Stimulated activated CD4-positive, alpha-beta T cell treated with anti-CD3 and anti-CD28 coated beads, Interleukin-2, amount 100 ng/mL, for 24 hours (primary cell): ENCODE results near the gene CES4A.
"Not testable (repeated sequence)": the region's sequence is repeated elsewhere in the genome, so short reads cannot be mapped to it uniquely, and the experiment has no call there.

Source experiments
- DNase-seq, 2 donors: peaks; one replicate each; pipeline ENCODE4 v3.0.0-alpha.2; 2020

Gene CES4A

DNA sequence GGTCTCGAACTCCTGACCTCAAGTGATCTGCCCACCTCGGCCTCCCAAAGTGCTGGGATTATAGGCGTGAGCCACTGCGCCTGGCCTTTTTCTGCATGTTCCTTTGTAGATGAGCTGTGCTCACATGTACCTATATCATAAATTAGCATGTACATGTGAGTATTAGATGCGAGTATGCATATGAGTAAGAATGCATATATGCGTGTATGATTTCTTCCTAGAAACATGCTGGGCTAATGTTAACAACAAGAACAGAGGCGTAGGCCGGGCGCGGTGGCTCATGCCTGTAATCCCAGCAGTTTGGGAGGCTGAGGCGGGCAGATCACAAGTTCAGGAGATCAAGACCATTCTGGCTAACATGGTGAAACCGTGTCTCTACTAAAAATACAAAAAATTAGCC, 5.2 kb downstream of the CES4A start:
- DNase-seq = not testable (repeated sequence)

DNA sequence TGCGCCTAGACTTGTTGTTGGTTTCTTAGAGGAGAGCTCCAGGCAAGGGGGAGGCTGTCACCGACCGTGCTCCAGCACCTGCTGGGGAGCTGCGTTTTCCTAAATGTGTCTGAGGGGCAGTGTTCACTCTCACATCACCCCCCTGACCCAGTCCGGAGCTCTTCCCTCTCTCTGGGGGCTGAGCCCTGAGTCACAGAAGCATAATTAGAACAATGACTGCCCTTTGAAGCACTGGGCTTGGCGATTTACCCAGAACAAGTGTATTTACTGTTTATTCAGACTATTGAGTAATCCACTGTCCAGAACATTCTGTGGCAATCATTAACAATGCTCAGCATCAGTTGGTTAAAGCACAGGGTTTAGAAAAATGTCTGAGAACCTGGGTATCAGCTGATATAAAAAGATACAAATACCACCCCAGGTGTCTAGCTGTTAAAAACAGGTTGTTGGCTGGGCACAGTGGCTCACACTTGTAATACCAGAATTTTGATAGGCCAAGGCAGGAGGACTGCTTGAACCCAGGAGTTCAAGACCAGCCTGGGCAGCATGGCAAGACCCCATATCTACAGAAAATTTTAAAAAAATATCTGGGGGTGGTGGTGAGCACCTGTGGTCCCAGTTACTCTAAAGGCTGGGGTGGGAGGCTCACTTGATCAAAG, 8.1 kb downstream of the CES4A start:
- DNase-seq = no peak

DNA sequence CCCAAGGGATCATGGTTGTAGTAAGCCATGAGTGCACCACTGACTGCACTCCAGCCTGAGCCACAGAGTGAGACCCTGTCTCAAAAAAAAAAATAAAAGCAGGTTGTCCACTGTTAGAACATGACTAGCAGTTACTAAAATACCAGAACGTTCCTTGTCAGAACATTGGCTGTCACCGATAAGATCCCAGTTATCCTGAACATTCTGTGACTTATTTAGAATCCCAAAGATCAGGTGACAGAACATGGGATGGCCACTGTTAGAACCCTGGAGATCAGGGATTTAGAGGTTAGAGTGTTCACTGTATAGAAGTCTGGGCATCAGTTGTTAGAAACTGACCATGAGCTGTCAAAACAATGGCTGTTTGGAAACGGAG, 8.6 kb downstream of the CES4A start:
- no peak for DNase-seq

DNA sequence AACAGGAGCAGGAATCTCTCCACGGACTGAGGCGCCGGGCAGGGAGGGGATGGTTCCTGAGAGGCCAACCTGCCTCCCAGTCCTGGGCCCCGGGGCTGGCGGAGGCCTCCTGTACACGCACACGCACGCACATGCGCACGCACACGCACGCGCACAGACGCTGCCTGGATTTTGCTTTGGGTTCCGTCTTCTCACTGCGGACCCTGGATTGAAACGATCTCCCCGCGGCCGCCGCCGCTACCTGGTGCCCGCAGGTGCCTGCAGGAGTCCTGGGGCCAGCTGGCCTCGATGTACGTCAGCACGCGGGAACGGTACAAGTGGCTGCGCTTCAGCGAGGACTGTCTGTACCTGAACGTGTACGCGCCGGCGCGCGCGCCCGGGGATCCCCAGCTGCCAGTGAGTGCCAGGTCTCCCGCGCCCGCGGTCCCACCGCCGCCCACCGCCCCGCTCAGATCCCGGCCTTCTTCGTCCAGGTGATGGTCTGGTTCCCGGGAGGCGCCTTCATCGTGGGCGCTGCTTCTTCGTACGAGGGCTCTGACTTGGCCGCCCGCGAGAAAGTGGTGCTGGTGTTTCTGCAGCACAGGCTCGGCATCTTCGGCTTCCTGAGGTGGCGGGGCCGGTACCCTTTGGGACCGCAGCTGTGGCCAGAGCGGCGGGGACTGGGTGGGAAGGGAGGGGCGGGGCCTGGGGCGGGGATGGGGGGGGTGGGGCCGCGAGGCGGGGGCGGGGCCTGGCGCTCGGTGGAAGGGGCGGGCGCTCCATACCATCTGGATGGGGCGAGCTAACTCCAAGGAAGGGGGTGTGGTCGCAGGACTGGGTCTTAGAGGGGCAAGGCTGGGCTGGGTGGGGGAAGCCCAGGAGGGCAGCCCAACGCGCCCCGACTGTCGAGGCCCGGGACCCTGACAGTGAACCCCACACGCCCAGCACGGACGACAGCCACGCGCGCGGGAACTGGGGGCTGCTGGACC, 12.3 kb downstream of the CES4A start:
- DNase-seq = peak; percentile 56 to 68

DNA sequence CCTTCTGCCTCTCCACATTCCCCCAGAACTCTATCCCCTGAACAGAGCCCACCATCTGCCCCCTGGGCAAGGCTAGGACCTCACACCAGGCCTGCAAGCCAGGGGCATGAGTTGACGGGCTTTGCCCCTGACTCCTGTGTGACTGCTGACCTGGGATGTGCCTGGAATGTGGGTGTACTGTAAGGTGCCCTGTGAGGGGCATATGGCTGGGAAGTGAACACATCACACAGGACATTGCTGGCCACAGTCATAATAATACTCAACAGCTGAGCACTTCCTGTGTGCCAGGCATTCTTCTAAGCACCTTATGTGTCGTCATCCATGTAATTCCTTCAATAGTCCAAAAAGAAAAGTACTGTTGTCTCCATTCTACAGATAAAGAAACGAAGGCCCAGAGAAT, 13.3 kb downstream of the CES4A start:
- no peak for DNase-seq

DNA sequence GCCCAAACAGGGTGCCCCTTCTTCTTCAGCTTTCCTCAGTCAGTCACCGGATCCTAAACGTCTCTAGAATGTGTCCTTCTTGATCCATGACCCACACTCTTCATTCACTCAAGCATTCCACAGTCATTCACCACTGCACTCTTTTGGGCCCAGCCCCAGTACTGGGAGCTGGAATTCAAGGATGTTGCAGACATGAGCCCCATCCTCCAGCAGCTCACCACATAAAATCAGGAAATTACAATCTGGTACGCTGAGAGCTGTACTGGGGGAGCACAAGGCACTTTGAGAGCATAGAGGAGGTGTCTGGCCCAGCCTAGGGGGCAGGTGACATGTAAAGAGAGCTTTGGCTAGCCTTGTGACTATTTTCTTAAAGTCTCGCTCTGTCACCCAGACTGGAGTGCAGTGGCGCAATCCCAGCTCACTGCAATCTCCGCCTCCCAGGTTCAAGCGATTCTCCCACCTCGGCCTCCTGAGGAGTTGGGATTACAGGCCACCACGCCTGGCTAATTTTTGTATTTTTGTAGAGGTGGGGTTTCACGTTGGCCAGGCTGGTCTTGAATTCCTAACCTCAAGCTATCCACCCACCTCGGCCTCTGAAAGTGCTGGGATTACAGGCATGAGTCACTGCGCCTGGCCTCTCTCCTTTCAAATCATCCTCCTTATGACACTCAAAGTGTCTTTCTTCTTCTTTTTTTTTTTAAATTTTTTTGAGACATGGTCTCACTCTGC, 18.7 kb downstream of the CES4A start:
- DNase-seq = no peak

DNA sequence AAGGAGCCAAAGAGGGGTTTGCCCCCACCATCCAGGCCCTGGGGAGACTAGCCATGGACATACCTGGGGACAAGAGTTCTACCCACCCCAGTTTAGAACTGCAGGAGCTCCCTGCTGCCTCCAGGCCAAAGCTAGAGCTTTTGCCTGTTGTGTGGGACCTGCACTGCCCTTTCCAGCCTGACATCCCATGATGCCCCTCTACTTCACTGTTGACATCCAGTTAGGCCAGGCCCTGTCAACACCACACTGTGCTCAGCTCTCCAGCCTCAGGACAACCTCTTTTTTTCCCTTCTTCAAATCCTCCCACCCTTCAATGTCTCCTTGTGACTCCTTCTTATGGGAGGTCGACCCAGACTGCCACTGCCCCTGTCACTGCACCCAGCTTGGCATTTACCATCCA, 20.8 kb downstream of the CES4A start:
- DNase-seq = no peak

DNA sequence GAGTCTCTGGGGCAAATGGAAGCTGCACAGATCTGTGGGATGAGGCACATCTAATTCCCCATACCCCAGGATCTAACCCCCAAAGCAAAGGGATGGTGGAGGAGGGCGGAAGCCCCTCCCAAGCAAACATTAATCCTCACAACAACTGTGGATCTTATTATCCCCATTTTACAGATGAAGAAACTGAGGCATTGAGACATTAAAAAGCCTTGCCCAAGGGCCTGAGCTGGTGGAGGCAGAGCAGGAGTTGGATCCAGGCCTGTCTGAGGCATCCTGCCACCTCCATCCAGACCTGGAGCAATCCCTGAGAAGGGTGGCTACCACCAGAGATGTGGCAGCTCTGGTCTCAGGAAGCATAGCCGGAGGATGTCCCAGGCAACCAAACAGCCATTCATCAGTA, 22.9 kb downstream of the CES4A start:
- DNase-seq = no peak

DNA sequence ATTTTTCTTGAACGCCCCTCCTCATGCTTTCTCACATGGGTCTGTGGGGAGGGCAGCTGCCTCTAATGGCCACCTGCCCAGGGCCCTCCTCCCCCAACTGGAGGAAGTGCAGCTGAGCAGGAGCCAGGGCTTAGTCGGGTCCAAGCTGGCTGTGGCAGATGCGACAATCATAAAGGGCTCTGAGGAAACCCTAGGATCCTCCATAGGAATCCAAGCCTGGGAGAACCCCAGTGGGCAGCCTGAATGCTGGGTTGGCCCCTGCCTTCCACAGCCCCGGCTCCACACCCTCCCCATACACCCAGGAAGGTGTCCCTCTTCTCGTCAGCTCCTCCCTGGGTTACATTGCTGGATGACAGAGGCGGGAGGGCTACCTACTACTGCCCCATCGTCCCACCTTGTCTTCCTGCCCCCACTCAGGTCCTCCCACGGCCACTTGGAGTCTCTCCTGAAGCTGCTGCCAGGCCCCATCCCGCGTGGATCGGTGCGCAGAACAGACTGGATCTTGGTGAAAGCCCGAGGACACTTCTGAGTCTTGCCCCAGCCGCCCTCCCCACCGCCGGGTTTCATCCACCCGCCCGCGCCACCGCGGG, 24.9 kb downstream of the CES4A start:
- DNase-seq = no peak

DNA sequence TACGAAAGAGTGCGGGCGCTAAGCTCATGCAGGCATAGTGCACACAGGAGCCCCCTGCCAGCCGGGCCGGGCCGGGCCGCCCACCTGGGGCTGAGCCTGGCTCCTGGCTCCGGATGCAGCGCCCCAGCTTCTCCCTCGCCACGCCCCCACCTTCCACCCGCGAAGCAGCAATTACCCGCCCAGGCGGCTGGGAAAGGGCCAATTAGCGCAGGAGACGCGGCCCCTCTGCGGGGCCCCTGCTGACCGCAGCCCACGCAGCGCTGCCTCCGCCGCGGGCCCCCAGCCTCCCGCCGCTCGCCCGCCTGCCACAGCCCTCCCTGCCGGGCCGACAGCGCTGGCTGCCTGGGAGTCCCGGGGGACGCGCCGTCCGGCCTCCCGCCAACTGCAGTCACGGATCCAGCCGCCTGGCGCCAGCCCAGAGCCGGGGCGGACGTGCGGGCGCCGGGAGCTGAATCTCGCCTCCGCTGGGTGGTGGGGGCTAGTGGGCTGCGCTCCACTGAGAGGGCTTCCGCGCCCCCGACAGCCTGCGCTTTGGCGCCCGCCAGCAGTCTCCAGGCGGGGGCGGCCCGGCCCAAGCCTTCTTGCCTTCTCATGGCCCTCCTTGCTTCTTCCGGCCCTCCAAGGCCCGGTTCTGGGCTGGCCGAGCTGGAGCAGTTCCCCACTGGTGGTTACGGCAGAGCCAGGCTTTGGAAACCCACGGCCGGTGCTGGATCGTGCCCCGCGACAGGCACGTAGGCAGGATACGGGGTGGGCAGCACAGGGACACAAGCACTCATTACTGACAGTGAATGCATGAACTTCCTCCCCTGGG, 25.6 kb downstream of the CES4A start:
- peak; percentile 75 to 88 for DNase-seq

DNA sequence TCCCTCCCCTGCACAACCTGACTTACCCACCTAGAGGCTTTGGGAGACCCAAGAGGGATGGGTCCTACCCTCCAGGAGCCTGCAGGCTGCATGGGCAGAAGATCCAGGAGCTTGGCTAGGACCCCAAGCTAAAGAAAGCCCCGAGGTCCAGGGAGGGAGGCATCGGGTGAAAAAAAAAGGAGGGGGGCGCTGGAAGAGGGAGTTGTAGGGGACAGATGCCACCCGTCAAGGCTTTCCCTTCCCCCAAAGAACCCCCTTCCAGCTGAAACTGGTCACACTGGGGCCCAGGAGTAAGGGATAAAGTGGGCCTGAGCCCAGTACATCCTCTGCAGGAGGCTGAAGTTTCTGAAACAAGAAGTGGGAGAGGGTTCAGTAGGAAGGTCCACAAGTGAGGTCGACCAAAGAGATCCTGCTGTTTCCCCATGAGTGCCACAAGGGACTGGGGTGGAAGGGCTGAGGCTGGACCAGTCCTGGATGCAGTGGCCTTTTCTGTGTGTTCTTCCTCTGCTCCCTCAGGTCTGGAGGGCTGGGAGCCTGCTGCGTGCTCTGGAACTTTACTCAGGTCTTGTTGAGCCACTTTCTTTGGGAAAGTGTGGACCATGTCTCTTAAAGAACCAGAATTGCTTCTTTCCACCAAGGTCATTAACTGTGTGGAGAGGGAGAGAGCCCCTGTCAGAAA, 26.4 kb downstream of the CES4A start:
- DNase-seq = no peak

DNA sequence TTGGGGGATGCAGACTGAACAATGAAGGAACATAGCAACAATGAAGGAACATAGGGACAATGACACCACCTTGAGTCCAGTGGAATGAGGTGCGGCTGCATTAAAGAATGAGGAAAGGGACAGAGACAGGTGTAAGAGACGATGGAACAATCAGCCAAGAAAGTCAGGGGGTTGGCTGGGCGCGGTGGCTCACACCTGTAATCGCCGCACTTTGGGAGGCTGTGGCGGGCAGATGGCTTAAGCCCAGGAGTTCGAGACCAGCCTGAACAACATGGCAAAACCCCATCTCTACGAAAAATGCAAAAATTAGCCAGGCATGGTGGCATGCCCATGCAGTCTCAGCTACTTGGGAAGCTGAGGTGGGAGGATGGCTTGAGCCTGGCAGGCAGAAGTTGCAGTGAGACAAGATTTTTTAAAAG, 26.9 kb downstream of the CES4A start:
- no peak for DNase-seq

DNA sequence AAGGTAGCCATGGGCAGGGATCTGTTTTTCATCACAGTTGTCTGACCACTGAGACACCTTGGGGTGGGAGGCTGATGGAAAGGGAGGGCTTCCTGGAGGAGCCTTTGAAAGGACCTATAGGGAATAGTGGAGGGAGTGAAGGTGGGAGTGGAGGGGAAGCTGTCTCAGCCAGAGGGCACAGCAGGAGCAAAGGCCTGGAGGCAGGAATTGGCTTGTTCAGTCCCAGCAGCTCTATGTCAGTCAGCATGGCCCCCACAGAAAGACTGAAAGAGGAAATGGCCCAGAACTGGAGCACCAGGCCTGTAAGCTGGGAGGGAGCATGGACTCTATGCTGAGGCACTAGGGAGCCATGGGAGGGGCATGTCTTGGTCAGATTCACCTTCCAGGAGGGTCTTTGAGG, 27.8 kb downstream of the CES4A start:
- DNase-seq = no peak

DNA sequence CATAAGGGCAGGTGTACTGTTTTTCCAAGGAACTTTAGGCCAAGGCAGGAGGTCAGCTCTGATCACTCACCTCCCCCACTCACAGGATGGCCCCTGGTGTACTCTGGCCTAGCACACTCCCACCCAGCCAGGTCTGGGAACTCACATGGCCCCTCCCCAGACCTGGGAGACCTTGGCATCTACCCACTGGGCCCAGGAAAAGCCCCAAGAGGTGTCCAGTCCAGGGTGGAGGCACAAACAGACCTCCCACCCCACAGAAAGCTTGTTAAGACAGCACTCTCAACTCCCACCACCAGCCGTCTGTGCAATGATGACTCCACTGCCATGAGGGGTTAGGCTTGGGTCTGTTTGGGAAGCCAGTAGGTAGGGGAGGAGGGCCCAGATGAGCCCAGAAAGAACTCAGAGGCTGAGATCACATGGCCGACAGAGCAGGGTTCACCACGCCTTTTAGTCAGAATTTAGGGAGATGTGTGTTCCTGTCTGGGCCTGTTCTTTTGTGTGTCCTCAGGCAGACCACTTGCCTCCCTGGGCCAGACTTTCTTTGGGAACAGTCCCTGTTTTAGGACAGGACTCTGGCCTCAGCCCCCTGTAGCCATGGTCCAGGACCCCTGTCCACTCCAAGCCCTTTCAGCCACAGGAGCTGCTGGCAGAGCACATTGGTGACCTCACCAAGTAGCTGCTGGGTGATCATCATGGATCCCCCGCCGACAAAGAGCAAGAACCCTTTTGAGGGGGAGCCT, 28.5 kb downstream of the CES4A start:
- no peak for DNase-seq

DNA sequence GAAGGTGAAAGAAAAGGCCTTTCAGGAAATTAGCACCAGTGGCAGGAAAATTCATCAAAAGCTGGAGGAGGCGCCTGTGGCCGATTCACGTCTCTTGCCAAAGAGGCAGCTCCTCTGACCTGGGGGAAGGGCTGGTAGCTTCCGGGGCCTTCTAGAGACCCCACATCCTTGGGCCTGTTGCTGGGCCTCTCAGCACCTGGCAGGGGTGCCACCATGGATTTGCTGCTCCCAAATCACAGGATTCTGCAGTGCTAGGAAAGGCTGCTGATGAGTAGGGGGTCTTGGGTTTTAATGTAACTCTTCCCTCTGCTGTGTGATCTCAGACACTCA, 29.0 kb downstream of the CES4A start:
- DNase-seq = no peak

DNA sequence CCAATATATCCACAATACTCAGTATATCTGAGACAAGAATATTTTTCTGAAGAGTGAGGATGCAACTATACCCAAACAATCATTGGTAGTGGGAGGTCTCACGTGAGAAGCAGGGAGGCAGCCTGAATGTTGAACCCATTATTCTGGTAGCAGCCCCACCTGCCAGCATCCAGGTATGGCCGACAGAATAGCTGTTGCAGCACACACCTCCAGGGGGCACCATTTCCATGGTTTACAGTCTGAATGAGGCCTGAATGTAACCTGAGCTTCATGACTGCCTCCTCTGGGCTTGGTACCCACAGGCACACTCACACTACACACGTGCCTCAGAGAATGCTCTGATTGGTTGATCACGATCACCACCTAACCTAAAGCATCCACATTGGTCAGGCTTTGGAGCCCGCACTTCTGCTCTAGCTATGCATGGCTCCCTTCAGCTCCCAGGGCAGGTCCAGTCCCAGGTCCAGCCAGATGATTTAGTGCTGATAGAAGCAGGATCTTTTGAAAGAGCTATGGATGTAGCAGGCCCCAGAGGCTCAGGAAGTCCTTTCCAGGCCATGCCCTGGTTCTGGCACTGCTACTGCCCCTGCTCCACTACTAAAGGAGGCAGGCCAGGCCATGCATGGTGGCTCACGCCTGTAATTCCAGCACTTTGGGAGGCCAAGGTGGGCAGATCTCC, 29.6 kb downstream of the CES4A start:
- DNase-seq = peak; percentile 91 to 92

DNA sequence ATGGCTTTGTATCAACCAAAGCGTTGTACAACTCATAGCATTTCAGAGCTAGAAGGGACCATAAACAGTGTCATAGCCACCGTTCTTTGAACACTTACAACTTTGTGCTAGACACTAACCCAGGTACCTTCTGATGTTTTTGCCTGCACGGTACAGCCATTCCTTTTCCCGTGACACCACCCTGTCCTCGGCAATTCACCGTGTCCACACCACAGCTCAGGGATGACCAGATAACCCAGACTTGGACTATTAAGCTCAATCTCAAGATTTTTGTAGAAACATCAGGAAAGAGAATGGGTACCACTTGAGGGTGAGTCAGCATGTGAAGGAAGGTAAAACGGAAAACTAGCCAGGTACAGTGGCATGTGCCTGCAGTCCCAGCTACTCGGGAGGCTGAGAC, 30.8 kb downstream of the CES4A start:
- DNase-seq = no peak

DNA sequence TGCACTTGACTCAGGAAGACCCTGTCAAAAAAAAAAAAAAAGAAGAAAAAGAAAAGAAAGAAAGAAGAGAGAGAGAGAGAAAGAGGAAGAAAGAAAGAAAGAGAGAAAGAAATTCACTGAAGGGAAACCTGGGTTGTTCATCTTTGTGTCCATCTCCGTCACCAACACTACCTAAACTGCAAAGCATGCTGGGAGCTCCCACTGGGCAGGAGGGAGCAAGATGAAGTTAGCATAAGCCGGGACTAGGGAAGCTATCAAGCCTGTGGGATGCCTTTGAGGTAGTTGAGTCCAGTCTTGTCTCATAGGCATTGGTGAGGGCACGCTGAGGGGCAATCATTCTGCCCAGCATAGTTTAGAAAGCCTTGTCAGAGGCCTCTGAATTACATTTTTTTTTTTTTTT, 32.9 kb downstream of the CES4A start:
- no peak for DNase-seq

DNA sequence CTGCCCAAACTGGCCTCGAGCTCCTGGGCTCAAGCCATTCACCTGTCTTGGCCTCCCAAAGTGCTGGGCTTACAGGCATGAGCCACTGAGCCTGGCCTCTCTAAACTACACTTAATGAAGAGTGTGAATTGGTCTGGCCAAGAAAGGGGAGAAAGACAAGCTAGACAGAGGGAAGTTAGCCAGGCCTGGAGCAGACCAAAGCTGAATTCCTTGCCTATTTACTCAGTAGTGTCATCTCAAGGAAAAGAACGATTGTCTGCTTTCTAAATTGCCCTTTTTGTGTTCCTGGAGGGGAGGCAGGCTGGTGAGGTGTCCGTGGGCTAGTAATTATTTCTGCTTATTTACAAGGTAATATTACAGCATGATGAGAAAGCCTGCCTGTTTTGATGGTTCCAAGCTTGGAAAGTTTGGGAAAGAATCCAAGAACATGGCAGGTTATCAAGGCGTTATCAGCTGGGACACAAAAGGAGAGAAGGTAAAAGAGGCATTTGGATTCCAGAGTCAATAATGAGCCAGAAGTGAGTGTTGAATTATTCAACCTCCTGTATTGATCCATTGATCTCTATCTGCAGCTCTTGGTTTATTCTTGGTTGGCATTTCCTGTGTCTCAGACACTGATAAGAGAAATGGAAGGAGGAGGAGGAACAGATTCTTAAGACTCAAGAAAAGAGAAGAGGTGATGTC, 34.3 kb downstream of the CES4A start:
- no peak for DNase-seq

DNA sequence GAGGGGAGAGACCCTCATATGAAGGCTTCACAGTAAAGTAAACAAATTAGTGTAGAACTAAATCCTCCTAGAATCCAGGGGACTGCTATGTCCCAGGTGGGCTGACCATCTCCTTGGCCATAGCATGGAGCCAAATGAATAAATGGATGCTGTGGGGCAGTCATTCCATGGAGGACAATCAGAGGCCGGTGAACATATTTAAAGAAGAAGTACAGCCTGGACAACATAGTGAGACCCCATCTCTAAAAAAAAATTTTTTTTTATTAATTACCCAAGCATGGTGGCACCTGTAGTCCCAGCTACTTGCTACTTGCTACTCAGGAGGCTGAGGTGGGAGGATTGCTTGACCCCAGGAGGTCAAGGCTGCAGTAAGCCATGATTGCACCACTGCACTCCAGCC, 35.3 kb downstream of the CES4A start:
- no peak for DNase-seq
